Ascending aorta (tissue), 2 donors: Measurements from ENCODE around the gene IQGAP3. TPM values are rescaled to one million over a fixed set of nuclear protein-coding genes. Genes with fewer than 3 reads are reported as not detected.

Experiments
- DNase-seq, 2 donors: peaks; one replicate each; pipeline ENCODE4 v3.0.0-alpha.2; 2019; ENCODE audit warnings: low spot score in 2 of 2
- H3K27ac ChIP-seq, 2 donors: fragments of 200-600 bp; sonication (generic); one replicate each; pipeline ENCODE4 v1.5.1; 2016 to 2017; ENCODE audit warnings: mild to moderate bottlenecking in 1 of 2
- H3K27me3 ChIP-seq: fragments of 200-600 bp; sonication (generic); one replicate; pipeline ENCODE4 v1.5.1; 2017
- H3K36me3 ChIP-seq, 2 donors: fragments of 200-600 bp; sonication (generic); one replicate each; pipeline ENCODE4 v1.5.1; 2016
- H3K4me1 ChIP-seq, 2 donors: fragments of 200-600 bp; sonication (generic); one replicate each; pipeline ENCODE4 v1.5.1; 2016 to 2017; ENCODE audit warnings: mild to moderate bottlenecking in 1 of 2
- H3K4me3 ChIP-seq, 2 donors: fragments of 200-600 bp; sonication (generic); one replicate each; pipeline ENCODE4 v1.5.1; 2016 to 2017; ENCODE audit warnings: mild to moderate bottlenecking in 1 of 2
- H3K9me3 ChIP-seq, 2 donors: fragments of 200-600 bp; sonication (generic); one replicate each; pipeline ENCODE4 v1.5.1; 2016
- intact Hi-C: fragments of 100-400 bp; cut with DNase I; formaldehyde crosslinking; loops from one replicate; pipeline ENCODE4 v1.15.1; 2023
- total RNA-seq: library from RNA; depleted of rRNA; stranded (reverse); fragments of >200 nt; gene quantifications from one replicate; pipeline ENCODE4 v1.1.0, GENCODE V29; 2016
- TF ChIP-seq, protein P1 (sequence below), 3 experiments: fragments of 200-600 bp in 2 of 3; fragments of 450-650 bp in 1 of 3; sonication (generic) in 2 of 3; IDR thresholded peaks; one replicate each; pipeline ENCODE4 v1.5.1; 2016 to 2019; ENCODE audit warnings: antibody characterized with exemption in 3 of 3, mild to moderate bottlenecking in 1 of 3, moderate library complexity in 1 of 3

IQGAP3 gene
- total RNA-seq, 1 donor from 2014 or later = not detected

DNA sequence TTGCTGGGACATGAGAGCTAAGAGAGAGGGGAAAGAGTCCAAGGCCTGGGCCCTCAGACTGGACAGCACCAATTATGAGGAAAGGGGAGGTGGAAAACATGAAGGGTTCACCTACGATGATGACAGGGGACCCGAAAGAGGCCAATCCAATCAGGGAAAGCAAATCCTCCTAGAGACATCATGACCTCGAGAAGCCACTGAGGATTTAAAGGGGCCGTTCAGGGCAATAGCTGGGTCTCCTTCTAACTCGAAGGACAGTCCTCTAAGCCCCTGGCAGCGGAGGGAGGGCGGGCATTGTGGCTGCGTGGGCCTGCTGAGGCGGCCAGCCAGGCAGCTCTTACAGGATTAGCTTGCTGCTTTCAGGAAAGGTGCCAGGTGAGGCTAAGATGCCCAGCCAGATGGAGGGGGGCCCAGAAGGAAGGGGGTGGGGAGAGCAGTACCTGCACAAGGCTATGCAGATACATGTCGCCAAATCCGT, 79.2 kb downstream of the IQGAP3 start:
- H3K27ac ChIP-seq = peak overlapping the region; percentile 83 to 99
- H3K4me1 ChIP-seq = peaks cover 71 to 100% of the 10 kb centered on the region in 2 donors
- peaks cover 0 to 9% of the 10 kb centered on the region in 2 donors for H3K36me3 ChIP-seq
- H3K4me3 ChIP-seq = peak overlapping the region; percentile 34 to 65
- TF ChIP-seq, protein P1, sequence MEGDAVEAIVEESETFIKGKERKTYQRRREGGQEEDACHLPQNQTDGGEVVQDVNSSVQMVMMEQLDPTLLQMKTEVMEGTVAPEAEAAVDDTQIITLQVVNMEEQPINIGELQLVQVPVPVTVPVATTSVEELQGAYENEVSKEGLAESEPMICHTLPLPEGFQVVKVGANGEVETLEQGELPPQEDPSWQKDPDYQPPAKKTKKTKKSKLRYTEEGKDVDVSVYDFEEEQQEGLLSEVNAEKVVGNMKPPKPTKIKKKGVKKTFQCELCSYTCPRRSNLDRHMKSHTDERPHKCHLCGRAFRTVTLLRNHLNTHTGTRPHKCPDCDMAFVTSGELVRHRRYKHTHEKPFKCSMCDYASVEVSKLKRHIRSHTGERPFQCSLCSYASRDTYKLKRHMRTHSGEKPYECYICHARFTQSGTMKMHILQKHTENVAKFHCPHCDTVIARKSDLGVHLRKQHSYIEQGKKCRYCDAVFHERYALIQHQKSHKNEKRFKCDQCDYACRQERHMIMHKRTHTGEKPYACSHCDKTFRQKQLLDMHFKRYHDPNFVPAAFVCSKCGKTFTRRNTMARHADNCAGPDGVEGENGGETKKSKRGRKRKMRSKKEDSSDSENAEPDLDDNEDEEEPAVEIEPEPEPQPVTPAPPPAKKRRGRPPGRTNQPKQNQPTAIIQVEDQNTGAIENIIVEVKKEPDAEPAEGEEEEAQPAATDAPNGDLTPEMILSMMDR (IDR thresholded peaks at IDR 0.05) = no peak
- DNase-seq = no peak
- H3K9me3 ChIP-seq = no peaks in the 10 kb centered on the region
- intact Hi-C loops = no loop called here
- no peaks in the 10 kb centered on the region for H3K27me3 ChIP-seq

DNA sequence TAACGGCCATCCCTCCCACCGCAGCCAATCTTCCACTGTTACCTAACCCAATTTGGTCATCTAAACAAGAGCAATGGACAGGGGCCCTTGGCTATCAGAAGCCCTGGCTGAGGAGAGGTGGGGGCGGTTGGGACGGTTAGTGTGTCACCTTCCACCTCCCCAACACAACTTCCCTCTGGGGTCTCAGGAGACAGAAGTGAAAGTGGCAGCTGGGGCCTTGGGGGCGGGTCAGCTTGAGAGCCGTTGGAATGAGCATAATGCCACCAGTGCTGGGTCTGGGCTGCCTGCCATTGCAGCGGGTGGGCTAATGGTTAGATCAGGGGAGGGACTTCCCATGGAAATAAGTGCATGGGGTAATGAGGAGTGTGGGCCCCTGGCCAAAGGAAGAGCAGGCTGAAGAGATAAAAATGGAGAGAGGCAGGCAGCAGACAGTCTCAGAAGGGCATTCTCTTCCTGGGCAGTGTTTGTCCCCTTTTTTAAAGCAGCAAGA, 79.7 kb downstream of the IQGAP3 start:
- TF ChIP-seq, protein P1 (IDR thresholded peaks at IDR 0.05) = no peak
- peak overlapping the region; percentile 34 to 65 for H3K4me3 ChIP-seq
- peaks cover 0 to 9% of the 10 kb centered on the region in 2 donors for H3K36me3 ChIP-seq
- intact Hi-C loops = no loop called here
- H3K4me1 ChIP-seq = peaks cover 71 to 100% of the 10 kb centered on the region in 2 donors
- DNase-seq = no peak
- no peaks in the 10 kb centered on the region for H3K27me3 ChIP-seq
- peak overlapping the region; percentile 83 to 99 for H3K27ac ChIP-seq
- H3K9me3 ChIP-seq = no peaks in the 10 kb centered on the region

DNA sequence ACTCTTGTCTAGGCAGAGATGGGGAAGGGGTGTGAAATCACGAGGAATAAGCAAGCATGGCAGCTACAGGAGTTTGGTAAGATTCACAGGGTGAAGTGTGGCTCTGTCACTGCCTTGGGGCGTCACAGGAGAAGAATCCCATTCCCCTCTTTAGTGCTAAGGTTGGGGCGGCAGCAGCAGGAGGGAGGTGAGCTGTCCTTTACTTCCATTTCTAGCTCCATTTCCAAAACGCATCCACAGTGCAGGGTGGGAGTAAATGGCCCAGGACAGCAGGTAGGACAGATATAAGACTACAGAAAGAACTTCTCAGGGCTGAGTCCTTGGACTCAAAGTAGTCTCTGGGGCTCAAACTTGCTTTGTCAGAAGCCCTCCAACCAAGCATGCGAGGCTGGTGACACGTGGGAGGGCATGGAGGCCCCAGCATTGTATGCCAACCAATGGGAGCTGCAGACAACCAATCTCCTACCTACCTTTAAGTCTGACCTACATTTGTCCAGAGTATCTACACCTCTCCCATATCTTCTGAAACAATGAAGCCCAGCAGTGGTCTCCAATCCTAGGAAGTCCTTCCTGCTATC, 80.3 kb downstream of the IQGAP3 start:
- intact Hi-C loops = no loop called here
- Histone ChIP-seq H3K27ac (peak overlapping the region; percentile 83 to 99), H3K27me3 (no peaks in the 10 kb centered on the region), H3K9me3 (no peaks in the 10 kb centered on the region), H3K36me3 (peaks cover 0 to 9% of the 10 kb centered on the region in 2 donors), H3K4me3 (peak overlapping the region; percentile 34 to 65), H3K4me1 (peaks cover 68 to 100% of the 10 kb centered on the region in 2 donors)
- DNase-seq = no peak
- TF ChIP-seq, protein P1 (IDR thresholded peaks at IDR 0.05) = no peak

DNA sequence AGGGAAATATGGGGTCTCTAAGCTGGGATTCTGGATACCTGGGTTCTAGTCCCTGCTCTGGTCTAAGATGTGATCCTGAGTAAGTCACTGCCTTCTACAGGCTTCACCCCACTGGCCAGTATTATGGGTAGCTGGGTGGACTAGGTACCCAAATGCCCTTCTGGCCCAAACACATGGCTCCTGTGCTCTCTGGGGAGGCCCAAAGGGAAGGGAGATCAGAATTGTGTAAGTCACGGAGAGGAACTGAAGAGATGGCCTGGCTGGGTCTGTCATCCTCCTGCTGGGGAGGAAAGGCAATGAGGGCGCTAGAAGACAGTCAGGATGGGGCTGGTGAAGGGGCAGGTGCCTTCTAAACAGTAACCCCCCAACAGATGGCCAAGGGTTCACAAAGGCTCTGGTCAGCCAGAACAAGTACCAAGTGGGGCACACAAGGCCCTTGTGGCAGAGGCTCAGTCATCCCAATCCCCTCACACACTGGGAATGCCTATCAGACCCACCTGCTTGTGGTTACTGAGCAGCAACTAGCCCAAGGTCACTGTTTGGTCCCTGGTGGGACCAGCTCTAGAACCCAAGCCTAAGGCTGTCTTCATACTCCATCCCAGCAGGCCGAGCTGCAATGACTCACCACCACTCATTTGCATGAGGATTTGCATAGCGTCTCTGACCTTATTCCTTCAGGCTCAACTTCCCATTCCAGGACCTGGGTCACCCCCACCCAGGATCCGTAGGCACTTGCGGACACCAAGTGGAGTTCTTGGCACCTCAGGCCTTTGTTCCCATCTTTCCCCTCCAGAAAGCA, 81.0 kb downstream of the IQGAP3 start:
- Histone ChIP-seq H3K36me3 (peaks cover 0 to 9% of the 10 kb centered on the region in 2 donors), H3K4me3 (peak overlapping the region; percentile 53 to 65), H3K27ac (peak overlapping the region; percentile 83 to 99), H3K27me3 (no peaks in the 10 kb centered on the region), H3K4me1 (peaks cover 63 to 92% of the 10 kb centered on the region in 2 donors), H3K9me3 (no peaks in the 10 kb centered on the region)
- intact Hi-C loops = no loop called here
- no peak for DNase-seq
- TF ChIP-seq, protein P1 (IDR thresholded peaks at IDR 0.05) = no peak

DNA sequence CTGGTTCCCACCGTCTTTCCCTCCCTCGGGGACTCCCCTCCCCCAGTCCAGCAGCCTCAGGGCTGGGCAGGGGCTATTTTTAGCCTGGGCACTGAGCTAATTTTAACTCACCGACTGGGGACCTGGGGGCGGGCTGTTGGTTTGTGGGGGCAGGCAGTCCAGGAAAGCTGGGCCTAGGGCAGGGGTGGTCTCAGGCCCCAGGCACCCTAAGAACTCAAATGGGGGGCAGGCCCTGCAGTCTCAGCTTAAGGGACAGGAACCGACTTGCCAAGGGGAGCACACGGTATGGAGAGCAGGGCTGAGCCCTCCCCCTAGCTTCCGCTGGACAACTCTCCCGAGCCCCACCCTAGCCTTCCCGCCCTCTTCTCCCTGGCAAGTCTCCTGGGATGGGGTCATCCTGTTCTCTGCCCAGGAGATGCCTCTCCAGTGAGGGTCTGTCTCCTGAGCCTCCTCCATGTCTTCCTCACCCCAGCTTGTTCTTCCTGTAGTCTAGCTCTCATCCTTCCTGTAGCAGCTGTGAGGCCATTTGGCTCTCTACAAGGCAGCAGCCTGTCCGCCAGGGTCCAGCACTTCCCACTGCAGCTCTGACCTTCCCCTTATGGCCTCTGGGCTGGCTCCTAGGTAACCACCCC, 81.8 kb downstream of the IQGAP3 start:
- Histone ChIP-seq H3K36me3 (peaks cover 3 to 9% of the 10 kb centered on the region in 2 donors), H3K27me3 (no peaks in the 10 kb centered on the region), H3K4me3 (peak overlapping the region; percentile 53 to 65), H3K27ac (peak overlapping the region; percentile 83 to 99), H3K9me3 (no peaks in the 10 kb centered on the region), H3K4me1 (peaks cover 59 to 87% of the 10 kb centered on the region in 2 donors)
- TF ChIP-seq, protein P1 (IDR thresholded peaks at IDR 0.05) = peak; percentile 23 to 69 (median 41)
- peak in 1 of 2 donors; percentile 82 for DNase-seq
- intact Hi-C loops = no loop called here
